WERI-Rb-1 (cell line): ENCODE measurements around the gene TTC31.

Source experiments
- DNase-seq: peaks from one replicate; pipeline ENCODE4 v3.0.0-alpha.2; 2020
- H3K27ac ChIP-seq: fragments of 250-450 bp; sonication (Bioruptor Pico); 2 replicates; pipeline ENCODE4 v1.5.1; 2020; ENCODE audit warnings: mild to moderate bottlenecking, moderate library complexity
- H3K27me3 ChIP-seq: fragments of 250-450 bp; sonication (Bioruptor Pico); 2 replicates; pipeline ENCODE4 v1.5.1; 2021; ENCODE audit warnings: mild to moderate bottlenecking, low read depth, moderate library complexity; ENCODE audit not compliant: insufficient read depth, severe bottlenecking
- H3K36me3 ChIP-seq: fragments of 250-450 bp; sonication (Bioruptor Pico); 2 replicates; pipeline ENCODE4 v1.5.1; 2020; ENCODE audit warnings: mild to moderate bottlenecking, moderate library complexity
- H3K4me3 ChIP-seq: 2 replicates; pipeline ENCODE4 v1.5.1; 2011; ENCODE audit warnings: low read depth, mild to moderate bottlenecking, control low read depth, low read length
- H3K9me3 ChIP-seq: fragments of 250-450 bp; sonication (Bioruptor Pico); 2 replicates; pipeline ENCODE4 v1.5.1; 2021; ENCODE audit warnings: mild to moderate bottlenecking, moderate library complexity; ENCODE audit not compliant: severe bottlenecking
- CTCF ChIP-seq: IDR thresholded peaks from 2 replicates; pipeline ENCODE4 v1.5.1; 2011; ENCODE audit warnings: low read depth, mild to moderate bottlenecking, control low read depth, inconsistent platforms, low read length

Gene TTC31

GRCh38 chr2:74472086-74472944 is 10.6 kb upstream of the TTC31 start, which contains the start of gene MRPL53:
Gene MRPL53 (minus strand): TSS chr2:74472680. CDS start chr2:74472660, 20 bp downstream.
- H3K27me3 ChIP-seq, result no peaks in the 10 kb centered on the region
- DNase-seq, result peak; percentile 98
- H3K4me3 ChIP-seq, result peak within 1 kb of the TSS; percentile 68
- H3K9me3 ChIP-seq, result no peaks in the 10 kb centered on the region
- TF ChIP-seq CTCF, result no peak; the same call in 1 of the 2 replicates
- H3K27ac ChIP-seq, result peak within 1 kb of the TSS; percentile 86
- H3K36me3 ChIP-seq, result peaks cover 39% of the 10 kb centered on the region

GRCh38 chr2:74472945-74473258 is 10.0 kb upstream of the TTC31 start:
- Histone ChIP-seq H3K27me3 (no peaks in the 10 kb centered on the region), H3K27ac (peak overlapping the region; percentile 86), H3K9me3 (no peaks in the 10 kb centered on the region), H3K4me3 (peak overlapping the region; percentile 68), H3K36me3 (peaks cover 43% of the 10 kb centered on the region)
- no peak for DNase-seq
- no peak for TF ChIP-seq CTCF

- Histone ChIP-seq H3K36me3 (peaks cover 48% of the 10 kb centered on the region), H3K27ac (no peak overlapping the region), H3K9me3 (no peaks in the 10 kb centered on the region), H3K27me3 (no peaks in the 10 kb centered on the region), H3K4me3 (no peak overlapping the region)
- DNase-seq, result no peak
- no peak for TF ChIP-seq CTCF
Measured at GRCh38 chr2:74474481-74474880, 8.4 kb upstream of the TTC31 start.

- no peaks in the 10 kb centered on the region for H3K27me3 ChIP-seq
- no peak overlapping the region for H3K4me3 ChIP-seq
- H3K27ac ChIP-seq, result no peak overlapping the region
- H3K9me3 ChIP-seq, result no peaks in the 10 kb centered on the region
- peaks cover 52% of the 10 kb centered on the region for H3K36me3 ChIP-seq
- peak; percentile 83 for TF ChIP-seq CTCF
- DNase-seq, result no peak
Measured at GRCh38 chr2:74474899-74475298, 8.0 kb upstream of the TTC31 start.

GRCh38 chr2:74481431-74481830 is 1.4 kb upstream of the TTC31 start:
- no peaks in the 10 kb centered on the region for H3K9me3 ChIP-seq
- H3K36me3 ChIP-seq, result peaks cover 44% of the 10 kb centered on the region
- peak overlapping the region; percentile 83 for H3K4me3 ChIP-seq
- TF ChIP-seq CTCF, result no peak
- H3K27me3 ChIP-seq, result no peaks in the 10 kb centered on the region
- no peak for DNase-seq
- H3K27ac ChIP-seq, result no peak overlapping the region
